ENCODE results near the gene POU2AF2.

POU2AF2 gene

DNA sequence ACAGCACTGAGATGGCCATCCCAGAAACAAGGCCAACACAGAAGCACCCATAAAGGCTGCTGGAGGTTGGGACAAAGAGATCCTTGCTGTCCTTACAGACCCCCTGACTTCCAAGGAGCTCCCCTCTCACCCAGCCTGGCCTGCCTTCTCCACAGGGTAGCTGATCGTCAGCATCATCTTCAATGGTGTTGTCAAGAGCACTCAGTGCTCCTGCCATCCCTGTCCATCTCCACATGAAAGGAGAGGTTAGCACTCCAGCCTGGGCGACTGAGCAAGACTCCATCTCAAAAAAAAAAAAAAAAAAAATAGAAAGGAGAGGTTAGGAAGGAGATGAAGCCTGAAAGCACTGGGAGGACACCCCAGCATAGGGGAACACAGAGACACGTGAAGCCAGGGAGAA is 50.7 kb downstream of the POU2AF2 start:
- H3K4me3 ChIP-seq (replicated peaks; ENCODE audit: low read depth, low read length), result no peak overlapping the region
- no peak for DNase-seq (ENCODE audit: low read depth)
- TF ChIP-seq, protein P1, sequence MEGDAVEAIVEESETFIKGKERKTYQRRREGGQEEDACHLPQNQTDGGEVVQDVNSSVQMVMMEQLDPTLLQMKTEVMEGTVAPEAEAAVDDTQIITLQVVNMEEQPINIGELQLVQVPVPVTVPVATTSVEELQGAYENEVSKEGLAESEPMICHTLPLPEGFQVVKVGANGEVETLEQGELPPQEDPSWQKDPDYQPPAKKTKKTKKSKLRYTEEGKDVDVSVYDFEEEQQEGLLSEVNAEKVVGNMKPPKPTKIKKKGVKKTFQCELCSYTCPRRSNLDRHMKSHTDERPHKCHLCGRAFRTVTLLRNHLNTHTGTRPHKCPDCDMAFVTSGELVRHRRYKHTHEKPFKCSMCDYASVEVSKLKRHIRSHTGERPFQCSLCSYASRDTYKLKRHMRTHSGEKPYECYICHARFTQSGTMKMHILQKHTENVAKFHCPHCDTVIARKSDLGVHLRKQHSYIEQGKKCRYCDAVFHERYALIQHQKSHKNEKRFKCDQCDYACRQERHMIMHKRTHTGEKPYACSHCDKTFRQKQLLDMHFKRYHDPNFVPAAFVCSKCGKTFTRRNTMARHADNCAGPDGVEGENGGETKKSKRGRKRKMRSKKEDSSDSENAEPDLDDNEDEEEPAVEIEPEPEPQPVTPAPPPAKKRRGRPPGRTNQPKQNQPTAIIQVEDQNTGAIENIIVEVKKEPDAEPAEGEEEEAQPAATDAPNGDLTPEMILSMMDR (IDR thresholded peaks at IDR 0.05; ENCODE audit: low read length, missing control alignments), result no peak

DNA sequence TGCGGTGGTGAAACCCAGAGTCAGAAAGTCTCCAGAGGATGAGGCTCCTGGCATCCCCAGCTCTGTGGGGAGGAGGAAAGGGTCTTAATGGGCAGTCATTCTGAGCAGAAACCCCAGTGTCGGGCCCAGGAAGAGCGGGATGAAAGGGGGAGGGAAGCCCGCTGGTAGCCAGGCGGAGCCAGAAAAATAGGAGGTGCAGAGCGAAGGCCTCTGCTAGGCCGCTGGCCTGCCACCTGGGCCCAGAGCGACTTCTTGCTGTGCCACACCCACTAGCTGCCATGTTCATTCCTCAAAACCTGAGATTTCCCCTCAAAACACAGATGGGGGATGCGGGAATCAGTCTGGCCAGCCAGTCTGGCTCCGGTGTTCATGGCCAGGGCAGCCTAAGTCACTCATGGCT is 52.2 kb downstream of the POU2AF2 start:
- TF ChIP-seq, protein P1 (IDR thresholded peaks at IDR 0.05; ENCODE audit: low read length, missing control alignments), result no peak
- no peak for DNase-seq (ENCODE audit: low read depth)
- no peak overlapping the region for H3K4me3 ChIP-seq (replicated peaks; ENCODE audit: low read depth, low read length)

DNA sequence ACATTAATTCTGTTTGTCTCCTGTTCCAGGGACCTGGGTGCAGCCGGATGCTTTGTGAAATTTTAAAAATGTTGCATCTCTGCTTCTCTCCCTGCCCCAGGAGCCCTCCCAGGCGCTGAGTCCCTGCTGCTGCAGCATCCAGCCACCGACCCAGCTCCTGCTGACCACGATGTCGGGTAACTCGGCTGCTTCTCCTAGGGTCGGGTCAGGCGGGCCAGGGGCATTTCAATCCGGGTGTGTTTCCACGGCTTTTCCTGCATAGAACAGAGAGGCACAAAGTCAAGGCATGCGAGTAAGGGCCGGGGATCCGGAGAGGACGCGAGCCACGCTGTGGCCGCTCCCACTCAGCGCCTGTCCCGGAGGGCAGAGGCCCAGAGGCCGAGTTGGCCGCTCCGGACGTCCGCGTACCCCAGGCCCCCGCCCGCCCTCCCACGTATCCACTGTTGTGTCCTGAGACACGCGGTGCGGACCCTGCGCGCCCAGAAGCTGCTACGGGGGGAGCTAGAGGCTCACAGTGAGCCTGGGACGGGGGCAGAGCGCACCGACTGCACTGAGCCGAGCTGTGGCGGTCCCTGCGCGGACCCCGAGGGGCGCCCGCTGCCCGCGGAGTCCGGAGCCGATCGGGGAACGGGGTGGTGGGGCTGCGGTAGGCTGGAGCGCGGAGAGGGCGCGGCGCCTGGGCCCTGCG is 53.0 kb downstream of the POU2AF2 start, which contains the start of gene POU2AF3:
Gene POU2AF3, plus strand, starts transcription at position 134 of the 688 bp plus-strand sequence. Its CDS starts 36 bp downstream, at position 170.
- no peak for DNase-seq (ENCODE audit: low read depth)
- TF ChIP-seq, protein P1 (IDR thresholded peaks at IDR 0.05; ENCODE audit: low read length, missing control alignments), result no peak
- H3K4me3 ChIP-seq (replicated peaks; ENCODE audit: low read depth, low read length), result peak within 1 kb of the TSS; percentile 43

DNA sequence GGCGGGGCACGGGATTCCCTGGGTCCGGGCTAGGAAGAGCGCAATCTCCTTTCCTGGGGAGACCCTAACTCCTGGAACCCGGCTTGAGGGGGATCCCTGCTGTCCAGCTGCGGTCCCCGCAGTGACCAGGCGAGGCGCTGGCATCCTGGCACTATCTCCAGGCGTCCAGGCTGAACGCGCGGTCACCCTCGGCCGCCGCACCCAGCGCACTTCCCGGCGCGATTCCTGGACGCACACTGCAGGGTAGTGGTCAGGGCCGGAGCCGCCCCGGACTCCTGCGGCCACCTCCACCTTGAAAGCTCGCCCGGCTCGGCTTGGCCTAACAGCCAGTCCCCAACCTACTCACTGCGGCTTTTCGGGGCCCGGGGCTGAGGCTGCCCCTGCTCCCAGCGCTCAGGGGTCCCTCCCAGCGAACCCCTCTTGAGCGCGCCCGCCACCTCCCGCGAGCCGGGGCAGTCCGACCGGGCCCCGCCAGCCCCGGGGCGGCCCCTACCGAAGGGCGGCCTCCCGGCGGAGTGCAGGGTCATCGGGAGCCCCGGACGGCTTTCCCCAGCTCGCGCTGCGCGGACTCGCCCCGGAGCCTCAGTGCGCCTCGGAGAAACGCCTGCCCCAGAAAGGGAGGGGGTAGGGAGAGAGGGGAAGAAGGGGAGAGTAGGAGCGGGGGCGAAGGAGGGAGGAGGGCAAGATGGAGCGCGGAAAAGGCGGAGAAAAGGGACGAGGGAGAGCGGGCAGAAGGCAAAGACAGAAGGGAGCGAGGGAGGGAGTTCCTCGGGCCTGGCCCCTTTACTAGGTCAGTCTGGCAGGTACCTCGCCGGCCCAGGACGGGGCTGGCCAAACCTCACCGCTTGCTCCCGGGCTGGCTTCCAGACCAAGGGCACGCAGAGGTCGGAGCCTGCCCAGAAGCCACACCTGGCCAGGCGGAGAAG is 53.8 kb downstream of the POU2AF2 start:
- DNase-seq (ENCODE audit: low read depth), result peak; percentile 19
- TF ChIP-seq, protein P1 (IDR thresholded peaks at IDR 0.05; ENCODE audit: low read length, missing control alignments), result peak; percentile 41
- H3K4me3 ChIP-seq (replicated peaks; ENCODE audit: low read depth, low read length), result peak overlapping the region; percentile 43

DNA sequence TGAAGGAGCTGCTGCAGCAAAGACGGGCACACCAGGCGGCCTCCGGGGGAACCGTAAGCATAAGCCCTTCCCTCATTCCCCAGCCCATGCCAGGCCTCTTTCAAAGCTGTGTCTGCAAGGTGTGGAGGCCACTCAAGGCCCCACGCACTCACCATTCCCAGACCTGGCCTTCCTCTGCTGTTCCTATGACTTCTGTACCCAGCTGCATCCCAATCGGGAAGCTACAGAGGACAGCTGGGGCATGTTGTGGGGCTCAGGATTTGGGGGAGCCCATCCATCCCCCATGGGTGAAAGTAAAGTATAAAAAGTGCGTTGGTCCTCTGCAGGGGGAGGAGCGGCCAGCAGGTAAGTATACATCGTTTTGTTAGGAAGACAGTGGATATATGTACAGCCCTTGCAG is 55.0 kb downstream of the POU2AF2 start:
- no peak for DNase-seq (ENCODE audit: low read depth)
- no peak overlapping the region for H3K4me3 ChIP-seq (replicated peaks; ENCODE audit: low read depth, low read length)
- TF ChIP-seq, protein P1 (IDR thresholded peaks at IDR 0.05; ENCODE audit: low read length, missing control alignments), result no peak

DNA sequence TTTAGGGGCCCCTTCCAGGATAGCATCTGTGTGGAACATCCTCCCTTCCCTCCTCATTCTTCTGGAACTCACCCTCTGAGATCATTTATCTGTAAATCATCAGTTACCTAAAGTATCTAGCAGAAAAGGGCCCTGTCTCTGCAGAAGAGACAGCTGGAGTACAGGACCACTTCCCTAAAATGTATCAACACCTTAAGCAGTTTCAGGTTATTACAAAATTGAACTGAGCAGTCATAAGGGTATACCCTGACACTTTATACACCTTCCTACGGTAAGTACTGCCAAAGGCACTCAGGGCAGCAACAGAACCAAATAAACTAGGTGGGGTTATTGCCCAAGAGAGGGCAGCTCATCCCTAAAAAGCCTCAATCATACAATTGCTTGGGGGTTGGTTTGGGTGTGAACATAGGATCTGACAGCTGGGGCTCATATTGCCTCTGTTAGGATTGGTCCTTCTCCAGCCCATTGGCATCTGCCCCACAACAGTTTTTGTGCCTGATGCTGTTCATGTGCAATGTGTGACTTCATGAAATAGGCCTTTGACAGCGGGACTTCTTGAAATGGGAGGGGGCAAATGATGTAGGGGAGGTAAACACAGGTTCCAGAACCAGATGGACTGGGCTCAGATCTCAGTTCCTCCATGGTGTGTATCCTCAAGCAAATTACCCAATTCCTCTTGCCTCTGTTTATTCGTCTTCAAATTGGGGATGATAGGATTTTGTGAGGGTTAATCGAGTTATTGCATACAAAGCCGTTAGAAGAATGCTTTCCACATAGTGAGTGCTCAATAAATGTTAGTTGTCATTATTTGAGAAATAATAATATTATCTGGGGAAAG is 55.7 kb downstream of the POU2AF2 start:
- H3K4me3 ChIP-seq (replicated peaks; ENCODE audit: low read depth, low read length), result no peak overlapping the region
- TF ChIP-seq, protein P1 (IDR thresholded peaks at IDR 0.05; ENCODE audit: low read length, missing control alignments), result no peak
- DNase-seq (ENCODE audit: low read depth), result no peak
